Measurements from ENCODE around the gene SRA1. TPM values are rescaled to one million over a fixed set of nuclear protein-coding genes. Genes with fewer than 3 reads are reported as not detected.

Gene SRA1
- total RNA-seq, 1 experiment from 2014 or later: 92.9 TPM

DNA sequence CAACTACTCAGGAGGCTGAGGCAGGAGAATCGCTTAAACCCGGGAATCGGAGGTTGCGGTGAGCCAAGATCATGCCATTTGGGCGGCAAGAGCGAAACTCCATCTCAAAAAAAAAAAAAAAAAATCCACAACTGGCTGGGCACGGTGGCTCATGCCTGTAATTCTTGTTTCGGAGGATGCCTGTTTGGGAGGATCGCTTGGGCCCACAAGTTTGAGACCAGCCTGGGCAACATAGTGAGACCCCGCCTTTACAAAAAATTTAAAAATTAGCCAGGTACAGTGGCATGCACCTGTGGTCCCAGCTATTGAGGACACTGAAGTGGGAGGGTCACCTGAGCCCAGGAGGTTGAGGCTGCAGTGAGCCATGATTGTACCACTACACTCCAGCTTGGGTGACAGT lies 11.7 kb downstream of the SRA1 start:
- Histone ChIP-seq H3K36me3 (peaks cover 54% of the 10 kb centered on the region), H3K4me3 (no peak overlapping the region), H3K9me3 (no peaks in the 10 kb centered on the region), H3K27me3 (no peaks in the 10 kb centered on the region)
- DNase-seq: no peak

DNA sequence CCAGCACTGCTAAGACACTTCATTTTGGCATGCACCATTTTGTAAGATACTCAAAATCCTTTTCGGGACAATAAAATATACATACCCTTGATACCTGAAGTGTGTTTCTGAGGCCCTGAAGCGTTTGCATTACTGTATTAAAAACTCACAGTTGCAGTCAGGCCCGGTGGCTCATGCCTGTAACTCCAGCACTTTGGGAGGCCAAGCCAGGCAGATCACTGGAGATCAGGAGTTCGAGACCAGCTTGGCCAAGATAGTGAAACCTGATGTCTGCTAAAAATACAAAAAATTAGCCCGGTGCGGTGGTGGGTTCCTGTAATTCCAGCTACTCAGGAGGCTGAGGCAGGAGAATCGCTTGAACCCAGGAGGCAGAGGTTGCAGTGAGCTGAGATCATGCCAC lies 12.3 kb downstream of the SRA1 start:
- no peaks in the 10 kb centered on the region for H3K9me3 ChIP-seq
- no peaks in the 10 kb centered on the region for H3K27me3 ChIP-seq
- no peak overlapping the region for H3K4me3 ChIP-seq
- H3K36me3 ChIP-seq: peaks cover 54% of the 10 kb centered on the region
- no peak for DNase-seq

DNA sequence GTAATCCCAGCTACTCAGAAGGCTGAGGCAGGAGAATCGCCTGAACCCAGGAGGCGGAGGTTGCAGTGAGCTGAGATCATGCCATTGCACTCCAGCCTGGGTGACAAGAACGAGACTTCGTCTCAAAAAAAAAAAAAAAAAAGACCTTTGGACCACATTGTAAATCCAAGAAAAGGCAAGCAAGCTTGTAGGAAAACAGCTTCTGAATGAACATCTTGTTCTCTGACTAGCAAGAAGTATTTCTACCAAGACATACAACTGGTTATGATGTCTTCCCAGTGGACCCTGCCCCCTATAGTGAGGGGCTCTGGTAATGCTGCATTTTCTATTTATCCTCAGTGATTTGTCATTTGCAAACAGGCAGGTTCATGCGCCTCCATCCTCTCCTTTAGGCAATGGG lies 14.3 kb downstream of the SRA1 start:
- DNase-seq: no peak
- H3K9me3 ChIP-seq: no peaks in the 10 kb centered on the region
- H3K36me3 ChIP-seq: peaks cover 60% of the 10 kb centered on the region
- H3K4me3 ChIP-seq: no peak overlapping the region
- H3K27me3 ChIP-seq: no peaks in the 10 kb centered on the region

DNA sequence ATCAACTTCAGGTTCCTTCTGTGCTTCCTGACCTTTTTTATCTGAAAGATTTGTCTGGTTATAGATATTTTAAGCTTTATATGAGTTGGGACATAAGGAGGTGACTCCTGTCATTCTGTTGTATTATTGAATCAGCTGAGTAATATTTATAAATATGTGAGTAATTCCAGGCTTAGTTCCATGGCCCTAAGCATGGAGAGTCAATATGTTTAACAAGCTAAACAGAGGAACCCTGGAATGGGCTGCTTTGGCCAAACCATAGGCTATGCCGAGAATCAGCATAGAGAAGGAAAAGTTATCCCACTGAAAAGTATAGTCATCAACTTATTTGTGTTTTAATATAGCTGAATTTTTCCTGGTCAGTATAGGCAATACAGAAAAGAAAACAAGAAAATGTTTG lies 17.0 kb downstream of the SRA1 start:
- H3K27me3 ChIP-seq: no peaks in the 10 kb centered on the region
- no peak overlapping the region for H3K4me3 ChIP-seq
- H3K9me3 ChIP-seq: no peaks in the 10 kb centered on the region
- peaks cover 82% of the 10 kb centered on the region for H3K36me3 ChIP-seq
- DNase-seq: no peak

DNA sequence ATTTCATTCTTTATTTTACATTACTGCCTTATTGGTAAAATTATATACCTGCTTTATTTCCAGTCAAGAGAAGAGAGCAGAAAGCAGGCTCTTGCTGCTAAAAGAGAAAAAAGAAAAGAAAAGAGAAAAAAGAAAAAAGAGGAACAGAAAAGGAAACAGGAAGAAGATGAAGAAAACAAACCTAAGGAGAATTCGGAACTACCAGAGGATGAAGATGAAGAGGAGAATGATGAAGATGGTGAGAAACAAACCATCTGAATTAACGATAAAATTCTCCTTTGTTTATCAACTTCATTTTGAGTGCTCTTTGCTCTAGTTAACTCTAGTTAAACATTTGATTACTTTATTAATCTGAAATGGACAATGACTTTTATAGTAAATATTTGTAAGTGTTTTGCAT lies 33.3 kb downstream of the SRA1 start:
- H3K27me3 ChIP-seq: no peaks in the 10 kb centered on the region
- H3K36me3 ChIP-seq: peaks cover 59% of the 10 kb centered on the region
- H3K9me3 ChIP-seq: no peaks in the 10 kb centered on the region
- no peak for DNase-seq
- no peak overlapping the region for H3K4me3 ChIP-seq

DNA sequence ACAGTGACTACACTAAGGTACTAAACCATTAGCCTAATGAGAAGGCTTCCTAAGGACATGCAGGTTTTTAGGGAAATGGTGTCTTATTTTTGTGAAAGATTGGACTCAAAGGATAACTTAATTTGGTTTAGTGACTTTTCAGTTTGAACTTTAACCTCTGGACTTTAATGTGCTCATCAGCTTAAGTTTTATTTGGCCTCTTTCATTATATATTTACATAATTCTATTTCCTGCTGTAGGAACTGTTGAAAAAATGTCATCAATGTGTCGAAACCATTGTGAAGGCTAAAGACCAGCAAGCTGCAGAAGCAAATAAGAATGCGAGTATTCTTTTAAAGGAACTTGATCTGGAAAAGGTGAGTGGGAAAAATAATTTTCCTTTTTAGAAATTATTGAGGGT lies 44.1 kb downstream of the SRA1 start:
- Histone ChIP-seq H3K27me3 (no peaks in the 10 kb centered on the region), H3K36me3 (peaks cover 81% of the 10 kb centered on the region)
- DNase-seq: no peak

DNA sequence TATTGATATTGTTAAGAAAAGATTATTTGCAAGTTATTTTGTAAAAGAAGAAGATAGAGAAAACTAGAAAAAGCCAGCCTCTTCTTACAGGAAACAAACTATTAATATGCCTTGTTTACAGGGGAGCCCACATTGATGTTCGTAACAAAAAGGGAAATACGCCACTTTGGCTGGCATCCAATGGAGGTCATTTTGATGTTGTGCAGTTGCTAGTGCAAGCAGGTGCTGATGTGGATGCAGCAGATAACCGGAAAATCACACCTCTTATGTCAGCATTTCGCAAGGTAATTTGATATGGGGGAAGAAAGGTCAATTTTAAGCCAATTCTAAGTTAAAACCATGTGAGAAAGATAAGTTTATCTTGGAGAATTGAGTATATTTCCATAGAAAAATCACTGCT lies 47.4 kb downstream of the SRA1 start:
- DNase-seq: no peak
- H3K9me3 ChIP-seq: no peaks in the 10 kb centered on the region
- H3K36me3 ChIP-seq: peaks cover 92% of the 10 kb centered on the region
- no peak overlapping the region for H3K4me3 ChIP-seq
- H3K27me3 ChIP-seq: no peaks in the 10 kb centered on the region

More for the DNA sequence above, 44.1 kb downstream of the SRA1 start:
- H3K4me3 ChIP-seq: no peak overlapping the region
- H3K9me3 ChIP-seq: no peaks in the 10 kb centered on the region; the same call in 1 of the 2 replicates

DNA sequence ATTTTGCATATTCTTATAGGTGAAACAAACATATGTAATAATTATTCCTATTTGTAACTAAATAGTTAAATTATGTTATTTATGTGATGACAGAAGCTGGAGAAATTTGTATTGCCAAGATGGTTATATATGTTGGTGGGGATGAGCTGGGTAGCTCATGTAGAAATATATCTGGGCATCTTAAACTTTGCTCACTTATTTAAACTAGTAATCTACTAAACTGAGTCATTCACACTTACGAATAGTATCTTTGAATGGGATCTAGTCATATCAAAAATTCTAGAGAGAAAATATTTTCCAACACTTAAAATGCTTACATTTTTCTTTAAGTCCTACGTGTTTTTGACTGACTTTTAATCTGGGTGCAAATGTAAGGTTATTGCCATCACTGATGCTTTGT lies 54.4 kb downstream of the SRA1 start:
- Histone ChIP-seq H3K9me3 (no peaks in the 10 kb centered on the region), H3K4me3 (no peak overlapping the region), H3K27me3 (no peaks in the 10 kb centered on the region), H3K36me3 (peaks cover 42% of the 10 kb centered on the region)
- no peak for DNase-seq

Other genes with a start within 250 kb of the SRA1 start
- gene HBEGF, start 210.9 kb downstream of the SRA1 start, total RNA-seq (2014; rRNA removed; shearing (Covaris generic); ENCODE audit: low replicate concordance): 27.9 and 40.0 TPM in 2 replicates
- not detected in 2 replicates for gene SLC4A9, start 197.3 kb downstream of the SRA1 start, total RNA-seq (2014; rRNA removed; shearing (Covaris generic); ENCODE audit: low replicate concordance)
- gene ANKHD1, start 155.6 kb downstream of the SRA1 start, total RNA-seq (2014; rRNA removed; shearing (Covaris generic); ENCODE audit: low replicate concordance): 38.6 and 72.6 TPM in 2 replicates
- gene EIF4EBP3, start 9.8 kb downstream of the SRA1 start, total RNA-seq (2014; rRNA removed; shearing (Covaris generic); ENCODE audit: low replicate concordance): 4.0 and 4.5 TPM in 2 replicates
- 7.2 and 12.5 TPM in 2 replicates for gene APBB3, start 7.1 kb upstream of the SRA1 start, total RNA-seq (2014; rRNA removed; shearing (Covaris generic); ENCODE audit: low replicate concordance)
- 21.7 and 24.8 TPM in 2 replicates for gene SLC35A4, start 7.4 kb upstream of the SRA1 start, total RNA-seq (2014; rRNA removed; shearing (Covaris generic); ENCODE audit: low replicate concordance)
- 0.49 and 2.6 TPM in 2 replicates for gene CD14, start 75.7 kb upstream of the SRA1 start, total RNA-seq (2014; rRNA removed; shearing (Covaris generic); ENCODE audit: low replicate concordance)
- gene TMCO6, start 82.0 kb upstream of the SRA1 start, total RNA-seq (2014; rRNA removed; shearing (Covaris generic); ENCODE audit: low replicate concordance): 5.5 and 10.7 TPM in 2 replicates
- gene NDUFA2, start 90.2 kb upstream of the SRA1 start, total RNA-seq (2014; rRNA removed; shearing (Covaris generic); ENCODE audit: low replicate concordance): 86.0 and 94.5 TPM in 2 replicates
- 53.6 and 96.7 TPM in 2 replicates for gene IK, start 90.4 kb upstream of the SRA1 start, total RNA-seq (2014; rRNA removed; shearing (Covaris generic); ENCODE audit: low replicate concordance)
- gene WDR55, start 107.4 kb upstream of the SRA1 start, total RNA-seq (2014; rRNA removed; shearing (Covaris generic); ENCODE audit: low replicate concordance): 28.8 and 38.9 TPM in 2 replicates
- 0.94 TPM in 1 of 2 replicates, not detected in the other for gene DND1, start 116.1 kb upstream of the SRA1 start, total RNA-seq (2014; rRNA removed; shearing (Covaris generic); ENCODE audit: low replicate concordance)
- gene HARS1, start 133.9 kb upstream of the SRA1 start, total RNA-seq (2014; rRNA removed; shearing (Covaris generic); ENCODE audit: low replicate concordance): 96.9 and 116 TPM in 2 replicates
- gene HARS2, start 134.0 kb upstream of the SRA1 start, total RNA-seq (2014; rRNA removed; shearing (Covaris generic); ENCODE audit: low replicate concordance): 41.8 and 50.1 TPM in 2 replicates
- gene ZMAT2, start 143.0 kb upstream of the SRA1 start, total RNA-seq (2014; rRNA removed; shearing (Covaris generic); ENCODE audit: low replicate concordance): 72.7 and 90.9 TPM in 2 replicates
- 0.10 TPM in 1 of 2 replicates, not detected in the other for gene PCDHA1, start 228.7 kb upstream of the SRA1 start, total RNA-seq (2014; rRNA removed; shearing (Covaris generic); ENCODE audit: low replicate concordance)
- gene PCDHA2, start 237.4 kb upstream of the SRA1 start, total RNA-seq (2014; rRNA removed; shearing (Covaris generic); ENCODE audit: low replicate concordance): 0.44 TPM in 1 of 2 replicates, not detected in the other
- not detected in 2 replicates for gene PCDHA3, start 243.6 kb upstream of the SRA1 start, total RNA-seq (2014; rRNA removed; shearing (Covaris generic); ENCODE audit: low replicate concordance)
- not detected in 2 replicates for gene PCDHA4, start 249.6 kb upstream of the SRA1 start, total RNA-seq (2014; rRNA removed; shearing (Covaris generic); ENCODE audit: low replicate concordance)

All from MG63 (cell line).